Measurements from ENCODE around the gene MRPL54. TPM values are rescaled to one million over a fixed set of nuclear protein-coding genes. Genes with fewer than 3 reads are reported as not detected.

The MRPL54 gene
- polyA plus RNA-seq, 1 donor from 2014 or later = 74.7 TPM

- H3K9me3 ChIP-seq (ENCODE audit: low read length) = no peaks in the 10 kb centered on the region
- no peak overlapping the region for H3K9ac ChIP-seq (ENCODE audit: low read length)
- no peaks in the 10 kb centered on the region for H3F3A ChIP-seq (ENCODE audit: insufficient read depth, low read length, poor library complexity, severe bottlenecking)
- no peaks in the 10 kb centered on the region for H3K9me2 ChIP-seq (ENCODE audit: insufficient read depth, low read length)
- no peaks in the 10 kb centered on the region for H3K27me3 ChIP-seq (ENCODE audit: insufficient read depth, low read depth, low read length)
- no peak overlapping the region for H2AFZ ChIP-seq (ENCODE audit: low read depth, low read length)
- no peaks in the 10 kb centered on the region for H3K36me3 ChIP-seq (ENCODE audit: insufficient read depth, low read length)
- no peaks in the 10 kb centered on the region for H4K20me1 ChIP-seq (ENCODE audit: insufficient read depth)
- no peak overlapping the region for H3K4me3 ChIP-seq (ENCODE audit: low read length)
- H3K27ac ChIP-seq (ENCODE audit: low read length) = no peak overlapping the region
- TF ChIP-seq REST (IDR thresholded peaks at IDR 0.05; ENCODE audit: borderline replicate concordance) = no peak
- no peak for TF ChIP-seq TAF1 (IDR thresholded peaks at IDR 0.05; ENCODE audit: low read depth)
- no peak for TF ChIP-seq RAD21 (conservative IDR thresholded peaks at IDR 0.05)
- TF ChIP-seq MXI1 (conservative IDR thresholded peaks at IDR 0.05; ENCODE audit: poor library complexity, severe bottlenecking) = no peak
- TF ChIP-seq EZH2 (IDR thresholded peaks at IDR 0.05; ENCODE audit: borderline replicate concordance, insufficient read depth, low read length, poor library complexity, severe bottlenecking) = no peak
- no peak for TF ChIP-seq SMC3 (conservative IDR thresholded peaks at IDR 0.05; ENCODE audit: poor library complexity)
- TF ChIP-seq, protein P1, sequence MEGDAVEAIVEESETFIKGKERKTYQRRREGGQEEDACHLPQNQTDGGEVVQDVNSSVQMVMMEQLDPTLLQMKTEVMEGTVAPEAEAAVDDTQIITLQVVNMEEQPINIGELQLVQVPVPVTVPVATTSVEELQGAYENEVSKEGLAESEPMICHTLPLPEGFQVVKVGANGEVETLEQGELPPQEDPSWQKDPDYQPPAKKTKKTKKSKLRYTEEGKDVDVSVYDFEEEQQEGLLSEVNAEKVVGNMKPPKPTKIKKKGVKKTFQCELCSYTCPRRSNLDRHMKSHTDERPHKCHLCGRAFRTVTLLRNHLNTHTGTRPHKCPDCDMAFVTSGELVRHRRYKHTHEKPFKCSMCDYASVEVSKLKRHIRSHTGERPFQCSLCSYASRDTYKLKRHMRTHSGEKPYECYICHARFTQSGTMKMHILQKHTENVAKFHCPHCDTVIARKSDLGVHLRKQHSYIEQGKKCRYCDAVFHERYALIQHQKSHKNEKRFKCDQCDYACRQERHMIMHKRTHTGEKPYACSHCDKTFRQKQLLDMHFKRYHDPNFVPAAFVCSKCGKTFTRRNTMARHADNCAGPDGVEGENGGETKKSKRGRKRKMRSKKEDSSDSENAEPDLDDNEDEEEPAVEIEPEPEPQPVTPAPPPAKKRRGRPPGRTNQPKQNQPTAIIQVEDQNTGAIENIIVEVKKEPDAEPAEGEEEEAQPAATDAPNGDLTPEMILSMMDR (IDR thresholded peaks at IDR 0.05; ENCODE audit: poor library complexity, severe bottlenecking) = no peak
- TF ChIP-seq EP300 (conservative IDR thresholded peaks at IDR 0.05; ENCODE audit: poor library complexity, severe bottlenecking) = no peak
- TF ChIP-seq POLR2AphosphoS5 (IDR thresholded peaks at IDR 0.05) = no peak
- no peaks in the 10 kb centered on the region for H3K79me2 ChIP-seq (replicated peaks; ENCODE audit: insufficient read depth, low read length)
- no peak overlapping the region for H3K4me2 ChIP-seq (ENCODE audit: low read length)
Observed at GRCh38 chr19:3740431-3740830, 22.1 kb upstream of the MRPL54 start.

GRCh38 chr19:3743486-3743885, 19.0 kb upstream of the MRPL54 start:
- H3K27me3 ChIP-seq (ENCODE audit: insufficient read depth, low read depth, low read length) = no peaks in the 10 kb centered on the region
- H3K27ac ChIP-seq (ENCODE audit: low read length) = no peak overlapping the region
- H3K36me3 ChIP-seq (ENCODE audit: insufficient read depth, low read length) = no peaks in the 10 kb centered on the region
- H2AFZ ChIP-seq (ENCODE audit: low read depth, low read length) = no peak overlapping the region
- no peak overlapping the region for H3K9ac ChIP-seq (ENCODE audit: low read length)
- no peak overlapping the region for H3K4me3 ChIP-seq (ENCODE audit: low read length)
- no peaks in the 10 kb centered on the region for H3K9me3 ChIP-seq (ENCODE audit: low read length)
- no peaks in the 10 kb centered on the region for H3K9me2 ChIP-seq (ENCODE audit: insufficient read depth, low read length)
- H3F3A ChIP-seq (ENCODE audit: insufficient read depth, low read length, poor library complexity, severe bottlenecking) = no peaks in the 10 kb centered on the region
- H4K20me1 ChIP-seq (ENCODE audit: insufficient read depth) = no peaks in the 10 kb centered on the region
- H3K79me2 ChIP-seq (replicated peaks; ENCODE audit: insufficient read depth, low read length) = no peaks in the 10 kb centered on the region
- no peak for TF ChIP-seq EP300 (conservative IDR thresholded peaks at IDR 0.05; ENCODE audit: poor library complexity, severe bottlenecking)
- no peak for TF ChIP-seq EZH2 (IDR thresholded peaks at IDR 0.05; ENCODE audit: borderline replicate concordance, insufficient read depth, low read length, poor library complexity, severe bottlenecking)
- TF ChIP-seq RAD21 (conservative IDR thresholded peaks at IDR 0.05) = no peak
- no peak for TF ChIP-seq MXI1 (conservative IDR thresholded peaks at IDR 0.05; ENCODE audit: poor library complexity, severe bottlenecking)
- TF ChIP-seq SMC3 (conservative IDR thresholded peaks at IDR 0.05; ENCODE audit: poor library complexity) = no peak
- TF ChIP-seq, protein P1 (IDR thresholded peaks at IDR 0.05; ENCODE audit: poor library complexity, severe bottlenecking) = no peak
- no peak for TF ChIP-seq REST (IDR thresholded peaks at IDR 0.05; ENCODE audit: borderline replicate concordance)
- no peak for TF ChIP-seq TAF1 (IDR thresholded peaks at IDR 0.05; ENCODE audit: low read depth)
- TF ChIP-seq POLR2AphosphoS5 (IDR thresholded peaks at IDR 0.05) = no peak
- no peak overlapping the region for H3K4me2 ChIP-seq (ENCODE audit: low read length)

All from neural cell (in vitro differentiated cells).